HepG2 (cell line): ENCODE measurements around the gene RNF40. TPM values are rescaled to one million over a fixed set of nuclear protein-coding genes. Genes with fewer than 3 reads are reported as not detected.

Source experiments
- ATAC-seq: fragments of 200-7000 bp; cut with Tn5 transposase; 3 replicates; pipeline ENCODE4 v1.9.1; 2020; ENCODE audit warnings: mild to moderate bottlenecking, moderate library complexity
- BruUV-seq: library from RNA; stranded (reverse); fragments of 400-500 nt; replicated peaks from 2 replicates; lab custom pipeline; 2021; lab: Mats Ljungman, UMichigan
- CTCF ChIA-PET: fragments of 300-600 bp; formaldehyde crosslinking; extraction: SDS; loops from one replicate; lab custom pipeline; 2021; ENCODE audit warnings: low total read pairs, inconsistent platforms, low intra/inter-chr PET ratio; lab: Yijun Ruan, JAX
- POLR2A ChIA-PET: fragments of 350-600 bp; sonication (Branson Sonifier 250); formaldehyde crosslinking; loops from one replicate; lab custom pipeline; 2020; ENCODE audit warnings: antibody characterized with exemption, inconsistent platforms; lab: Yijun Ruan, JAX
- DNase-seq: peaks from one replicate; pipeline ENCODE4 v3.0.0-alpha.2; 2015; ENCODE audit warnings: low spot score
- FAIRE-seq: peaks from 3 replicates; lab custom pipeline; 2011; peaks lifted over from hg19 to GRCh38; lab: Jason Lieb, UNC
- H2AFZ ChIP-seq: one replicate; pipeline ENCODE4 v1.6.1; 2011; ENCODE audit warnings: low read length, inconsistent platforms
- H3K27ac ChIP-seq: fragments of 300-600 bp; 3 replicates; pipeline ENCODE4 v1.8.0; 2011; ENCODE audit warnings: mixed run types, mild to moderate bottlenecking, mixed read lengths, low read length, inconsistent platforms; ENCODE audit not compliant: insufficient read depth; ENCODE audit errors: extremely low read length
- H3K27me3 ChIP-seq, 2 experiments: fragments of 200-600 bp in 1 of 2; 2 replicates in 1 of 2; 3 replicates in 1 of 2; pipeline versions ENCODE4 v1.6.0 to v1.8.0; 2011; ENCODE audit warnings: low read length in 2 of 2, mild to moderate bottlenecking in 2 of 2, moderate library complexity in 2 of 2, inconsistent platforms in 1 of 2; ENCODE audit not compliant: insufficient read depth in 2 of 2, control insufficient read depth in 1 of 2
- H3K36me3 ChIP-seq, 2 experiments: fragments of 200-600 bp in 1 of 2; replicated peaks in 1 of 2; 2 replicates in 1 of 2; 3 replicates in 1 of 2; pipeline versions ENCODE4 v1.5.1 to v1.8.0; 2011; ENCODE audit warnings: low read length in 2 of 2, inconsistent platforms in 1 of 2; ENCODE audit not compliant: insufficient read depth in 2 of 2, control insufficient read depth in 1 of 2
- H3K4me1 ChIP-seq: 2 replicates; pipeline ENCODE4 v1.5.1; 2012; ENCODE audit warnings: low read length, inconsistent platforms; ENCODE audit not compliant: insufficient read depth
- H3K4me2 ChIP-seq: 2 replicates; pipeline ENCODE4 v1.6.0; 2011; ENCODE audit warnings: low read depth, low read length, inconsistent platforms
- H3K4me3 ChIP-seq, 3 experiments: fragments of 200-600 bp in 1 of 3; sonication (generic), shearing (Covaris generic) in 1 of 3; replicated peaks in 1 of 3; 2 replicates each; pipeline ENCODE4 v1.5.1; 2011 to 2016; ENCODE audit warnings: low read length in 3 of 3, inconsistent platforms in 2 of 3, low read depth in 2 of 3, mild to moderate bottlenecking in 2 of 3, control low read depth in 1 of 3, mixed read lengths in 1 of 3; ENCODE audit not compliant: insufficient read depth in 1 of 3
- H3K79me2 ChIP-seq: one replicate; pipeline ENCODE4 v1.6.1; 2011; ENCODE audit warnings: low read length, inconsistent platforms; ENCODE audit not compliant: insufficient read depth
- H3K9ac ChIP-seq: 2 replicates; pipeline ENCODE4 v1.6.0; 2011; ENCODE audit warnings: mild to moderate bottlenecking, low read depth, low read length, inconsistent platforms; ENCODE audit not compliant: insufficient read depth
- H3K9me3 ChIP-seq: 2 replicates; pipeline ENCODE4 v1.5.1; 2012; ENCODE audit warnings: mild to moderate bottlenecking, low read length
- H4K20me1 ChIP-seq: 2 replicates; pipeline ENCODE4 v1.6.0; 2011; ENCODE audit warnings: inconsistent platforms, mild to moderate bottlenecking, low read length, moderate library complexity; ENCODE audit not compliant: insufficient read depth
- CREM ChIP-seq, 2 experiments: sonication (generic) in 1 of 2; formaldehyde crosslinking in 1 of 2; IDR thresholded peaks; 2 replicates each; pipeline versions ENCODE4 v1.4.0 to v1.6.1; 2016 to 2020; ENCODE audit warnings: antibody characterized with exemption in 1 of 2, mild to moderate bottlenecking in 1 of 2, missing genetic modification reagents in 1 of 2
- DNMT3B ChIP-seq: conservative IDR thresholded peaks from 2 replicates; pipeline ENCODE4 v1.6.1; 2016; ENCODE audit warnings: missing biosample characterization, control low read depth
- LCORL ChIP-seq, 2 experiments: fragments of 450-650 bp in 1 of 2; sonication (generic) in 1 of 2; formaldehyde crosslinking in 1 of 2; IDR thresholded peaks; 2 replicates each; pipeline versions ENCODE4 v1.5.0 to v1.6.1; 2017 to 2020; ENCODE audit warnings: antibody characterized with exemption in 1 of 2, missing genetic modification reagents in 1 of 2
- RFX1 ChIP-seq: fragments of 450-650 bp; IDR thresholded peaks from 2 replicates; pipeline ENCODE4 v1.6.1; 2017
- TAF15 ChIP-seq: fragments of 200-400 bp; formaldehyde crosslinking; IDR thresholded peaks from one replicate; pipeline ENCODE4 v1.6.1; 2018; ENCODE audit warnings: mild to moderate bottlenecking, low read depth, low read length; ENCODE audit not compliant: poor library complexity, severe bottlenecking
- ZNF414 ChIP-seq: sonication (generic); formaldehyde crosslinking; IDR thresholded peaks from 2 replicates; pipeline ENCODE4 v1.5.0; 2020; ENCODE audit warnings: missing genetic modification reagents
- ZNF883 ChIP-seq: sonication (generic); formaldehyde crosslinking; IDR thresholded peaks from 2 replicates; pipeline ENCODE4 v1.5.1; 2020; ENCODE audit warnings: mild to moderate bottlenecking, missing genetic modification reagents; ENCODE audit errors: not compliant biosample characterization
- WGBS: methylation state at CpG from one replicate; pipeline ENCODE4 v1.1.6; 2017; ENCODE audit warnings: low lambda C conversion rate; 5-methylcytosine and 5-hydroxymethylcytosine counted together
- in situ Hi-C: cut with HindIII; loops from 2 replicates; pipeline ENCODE4 v1.10.0; 2017; ENCODE audit warnings: low pct_unique_long_range_greater_than_20kb; ENCODE audit not compliant: extremely low pct_ligation_motif_present
- intact Hi-C: fragments of 100-400 bp; cut with micrococcal nuclease; formaldehyde crosslinking; loops from one replicate; pipeline ENCODE4 v1.10.0; 2022; ENCODE audit not compliant: unreplicated experiment
- polyA plus RNA-seq, 8 experiments: library from polyadenylated mRNA; depleted of rRNA in 3 of 8; stranded (reverse) in 7 of 8; unstranded in 1 of 8; fragments of >200 nt; fragmentation: Illumina TruSeq in 4 of 8; extraction: Trizol in 4 of 8; gene quantifications; 2 replicates each; pipeline versions ENCODE4 v1.2.1 to v1.2.3, GENCODE V29; 2011 to 2016; ENCODE audit warnings: low read depth in 4 of 8, missing spikeins in 1 of 8, mixed read lengths in 1 of 8; ENCODE audit not compliant: insufficient read depth in 1 of 8
- total RNA-seq, 5 experiments: library from RNA; depleted of rRNA; stranded (reverse); fragments of >200 nt; fragmentation: Illumina TruSeq; extraction: Trizol; gene quantifications; 2 replicates each; pipeline ENCODE4 v1.2.3, GENCODE V29; 2016; ENCODE audit warnings: low read depth in 1 of 5

RNF40 gene
- total and polyA plus RNA-seq, 2 of the 13 experiments (the other 11 are each of a cell fraction or from before 2014, with no cell fraction given), result 84.0 to 85.6 TPM

- TF ChIP-seq ZNF414 (CRISPR knock-in tag) (no peak), ZNF883 (CRISPR knock-in tag) (no peak)
Measured at GRCh38 chr16:30720694-30721093, 41.4 kb upstream of the RNF40 start (continued).

DNA sequence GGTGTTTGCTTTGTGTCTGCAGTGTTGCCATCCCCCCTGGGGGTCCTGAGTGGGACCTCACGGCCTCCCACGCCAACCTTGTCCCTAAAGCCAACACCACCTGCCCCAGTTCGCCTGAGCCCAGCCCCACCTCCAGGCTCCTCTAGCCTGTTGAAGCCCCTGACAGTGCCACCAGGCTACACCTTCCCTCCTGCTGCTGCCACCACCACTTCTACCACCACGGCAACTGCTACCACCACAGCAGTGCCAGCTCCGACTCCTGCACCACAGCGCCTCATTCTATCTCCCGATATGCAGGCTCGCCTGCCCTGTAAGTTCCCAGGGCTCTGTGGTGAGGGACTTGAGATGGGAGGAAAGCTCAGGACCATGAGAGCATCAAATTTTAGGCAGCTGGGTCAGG is 41.0 kb upstream of the RNF40 start:
- Histone ChIP-seq H3K4me2 (no peak overlapping the region), H3K27ac (no peak overlapping the region), H3K4me3 (no peak overlapping the region), H3K36me3 (peaks cover 68 to 94% of the 10 kb centered on the region in 2 experiments), H2AFZ (no peak overlapping the region), H3K9me3 (no peaks in the 10 kb centered on the region), H3K27me3 (no peaks in the 10 kb centered on the region), H3K9ac (no peak overlapping the region), H3K79me2 (peaks cover 2% of the 10 kb centered on the region), H3K4me1 (peaks cover 8% of the 10 kb centered on the region), H4K20me1 (no peaks in the 10 kb centered on the region; the same call in 1 of the 2 replicates)
- intact Hi-C loops (no loop called here), in situ Hi-C loops (no loop called here)
- ChIA-PET CTCF (no interaction called here), POLR2A (interaction anchor here (0.9 kb wide), 1 partner anchor 26 kb away, joined by 4 read pairs; no protein-coding TSS in a partner anchor)
- 98% methylated on average over 6 of the region's 8 CpGs for WGBS
- no peak for ATAC-seq
- TF ChIP-seq CREM (IDR thresholded peaks at IDR 0.05) (no peak), CREM (CRISPR knock-in tag; IDR thresholded peaks at IDR 0.05) (no peak), RFX1 (no peak), TAF15 (no peak), LCORL (IDR thresholded peaks at IDR 0.05) (no peak), LCORL (CRISPR knock-in tag; IDR thresholded peaks at IDR 0.05) (no peak), DNMT3B (CRISPR knock-in tag) (no peak)
- FAIRE-seq, result no peak
- BruUV-seq, result no TSS peak
- no peak for DNase-seq
